GM12878 (cell line): ENCODE results near the gene NOP53.

Source experiments
- EP300 ChIP-seq, 2 experiments: fragments of 150-350 bp in 1 of 2; IDR thresholded peaks; 2 replicates each; pipeline ENCODE4 v1.6.1; 2011 to 2012; ENCODE audit warnings: low read depth in 2 of 2, low read length in 2 of 2, borderline replicate concordance in 1 of 2, improper control_type of control experiment in 1 of 2, inconsistent platforms in 1 of 2; ENCODE audit not compliant: control insufficient read depth in 1 of 2
- ESRRA ChIP-seq: IDR thresholded peaks from 2 replicates; pipeline ENCODE4 v1.6.1; 2012; ENCODE audit warnings: mild to moderate bottlenecking, low read length, improper control_type of control experiment
- ETV6 ChIP-seq, 2 experiments: fragments of 450-650 bp in 1 of 2; IDR thresholded peaks in 1 of 2; conservative IDR thresholded peaks in 1 of 2; 2 replicates each; pipeline ENCODE4 v1.6.1; 2014; ENCODE audit warnings: antibody characterized with exemption in 1 of 2, borderline replicate concordance in 1 of 2, low read depth in 1 of 2, mild to moderate bottlenecking in 1 of 2, moderate library complexity in 1 of 2
- JUND ChIP-seq: IDR thresholded peaks from 2 replicates; pipeline ENCODE4 v1.6.1; 2012; ENCODE audit warnings: low read depth, mild to moderate bottlenecking, low read length, improper control_type of control experiment, moderate library complexity
- MYC ChIP-seq: IDR thresholded peaks from 2 replicates; pipeline ENCODE4 v1.6.1; 2011; ENCODE audit warnings: mild to moderate bottlenecking, low read length, moderate library complexity, inconsistent platforms; ENCODE audit not compliant: insufficient read depth, insufficient replicate concordance, insufficient read length, severe bottlenecking
- POLR2A ChIP-seq: IDR thresholded peaks from 2 replicates; pipeline ENCODE4 v1.6.1; 2011; ENCODE audit warnings: low read depth, mild to moderate bottlenecking, low read length

GRCh38 chr19:47729799-47730520 is 15.4 kb upstream of the NOP53 start:
- no peak for TF ChIP-seq MYC
- no peak for TF ChIP-seq ESRRA
- no peak for TF ChIP-seq EP300 (IDR thresholded peaks at IDR 0.05; ENCODE audit: borderline replicate concordance in 1 of 2, control insufficient read depth in 1 of 2, low read depth in 2 of 2, low read length in 2 of 2)
- TF ChIP-seq POLR2A = no peak
- TF ChIP-seq ETV6 (conservative IDR thresholded peaks at IDR 0.05 in 1 of 2, IDR thresholded peaks at IDR 0.05 in 1 of 2; ENCODE audit: borderline replicate concordance in 1 of 2, low read depth in 1 of 2) = no peak
- TF ChIP-seq JUND = no peak
